GM10266 (cell line): ENCODE data around the gene S100A7.

Experiments
- DNase-seq: peaks from one replicate; pipeline ENCODE4 v3.0.0; 2012; ENCODE audit errors: extremely low spot score
- CTCF ChIP-seq: IDR thresholded peaks from 2 replicates; pipeline ENCODE4 v1.5.1; 2012; ENCODE audit warnings: mild to moderate bottlenecking, low read depth; ENCODE audit not compliant: control insufficient read depth, insufficient read depth; ENCODE audit errors: missing control alignments

Gene S100A7

GRCh38 chr1:153430561-153430960 is 29.9 kb downstream of the S100A7 start:
- no peak for TF ChIP-seq CTCF
- DNase-seq, result no peak

- TF ChIP-seq CTCF, result no peak
These were observed 30.3 kb downstream of the S100A7 start for GRCh38 chr1:153430166-153430553.

GRCh38 chr1:153429266-153430165 is 30.9 kb downstream of the S100A7 start:
- no peak for DNase-seq
- TF ChIP-seq CTCF, result no peak

More at GRCh38 chr1:153430166-153430553, 30.3 kb downstream of the S100A7 start:
- DNase-seq, result no peak

- no peak for DNase-seq
- no peak for TF ChIP-seq CTCF
These were observed 31.7 kb downstream of the S100A7 start for GRCh38 chr1:153428791-153429190.

GRCh38 chr1:153428073-153428638 is 32.3 kb downstream of the S100A7 start:
- no peak for TF ChIP-seq CTCF
- no peak for DNase-seq

GRCh38 chr1:153426809-153427208 is 33.6 kb downstream of the S100A7 start:
- no peak for DNase-seq
- no peak for TF ChIP-seq CTCF
